GM18873 (cell line): Measurements from ENCODE around the gene SLC39A11.
"Not testable (repeated sequence)": the region's sequence is repeated elsewhere in the genome, so short reads cannot be mapped to it uniquely, and the experiment has no call there.

ENCODE experiments used
- ATAC-seq: cut with Tn5 transposase; IDR thresholded peaks from one replicate; pipeline ENCODE4 v1.9.1; 2021; ENCODE audit warnings: mild to moderate bottlenecking, moderate library complexity, moderate number of reproducible peaks; ENCODE audit not compliant: unreplicated experiment, low FRiP score

The SLC39A11 gene

GRCh38 chr17:73083432-73083831 is 9.1 kb downstream of the SLC39A11 start:
- no peak for ATAC-seq

DNA sequence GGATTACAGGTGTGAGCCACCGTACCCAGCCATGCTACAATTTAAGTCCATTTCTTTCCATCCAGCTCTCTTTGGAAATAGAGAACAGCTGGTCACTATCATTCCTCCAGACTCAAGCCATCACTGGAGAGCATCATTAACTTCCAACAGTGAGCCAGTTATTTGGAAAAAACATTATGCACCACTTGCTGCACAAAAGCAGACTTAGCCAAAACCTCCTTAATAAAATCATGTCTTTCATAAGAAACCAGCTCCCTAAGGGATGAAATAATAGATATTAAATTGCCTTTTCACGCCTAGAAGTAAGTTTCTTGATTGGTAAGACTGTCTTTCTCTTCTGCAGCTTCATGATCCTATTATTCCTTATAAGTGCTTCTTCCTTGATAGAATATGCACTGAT is 17.9 kb downstream of the SLC39A11 start:
- no peak for ATAC-seq

DNA sequence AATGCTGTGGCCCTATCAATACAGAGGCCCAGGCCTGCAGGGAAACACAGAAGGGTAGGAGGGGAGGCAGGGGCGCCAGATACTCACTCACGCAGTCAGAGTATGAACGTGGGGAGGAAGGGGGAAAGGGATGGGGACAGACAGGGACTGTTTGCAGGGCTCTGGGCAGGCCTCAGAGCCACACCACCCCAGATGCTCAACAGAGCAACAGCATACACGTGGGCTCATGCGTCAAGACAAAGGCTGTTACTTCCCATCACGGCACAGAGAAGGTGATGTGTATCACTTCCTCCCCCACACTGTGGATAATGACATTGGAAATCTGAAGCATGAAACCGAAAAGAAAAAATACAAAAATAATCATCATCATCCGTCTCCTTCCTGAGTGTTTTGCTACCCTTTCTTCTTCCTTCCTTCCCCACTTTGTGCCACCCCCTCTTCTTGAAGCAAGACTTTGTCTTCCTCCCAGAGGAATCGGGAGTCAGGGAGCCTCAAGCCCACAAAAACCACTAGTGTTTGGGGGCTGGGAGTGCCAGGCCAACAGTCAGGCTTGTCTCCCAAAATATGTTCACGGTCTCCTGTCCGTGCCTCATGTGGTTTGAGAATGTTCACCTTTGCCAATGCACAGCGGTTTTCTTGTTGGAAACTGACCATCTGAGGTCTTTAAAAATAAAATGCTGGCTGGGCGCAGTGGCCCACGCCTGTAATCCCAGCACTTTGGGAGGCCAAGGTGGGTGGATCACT is 20.1 kb downstream of the SLC39A11 start:
- ATAC-seq, result no peak

DNA sequence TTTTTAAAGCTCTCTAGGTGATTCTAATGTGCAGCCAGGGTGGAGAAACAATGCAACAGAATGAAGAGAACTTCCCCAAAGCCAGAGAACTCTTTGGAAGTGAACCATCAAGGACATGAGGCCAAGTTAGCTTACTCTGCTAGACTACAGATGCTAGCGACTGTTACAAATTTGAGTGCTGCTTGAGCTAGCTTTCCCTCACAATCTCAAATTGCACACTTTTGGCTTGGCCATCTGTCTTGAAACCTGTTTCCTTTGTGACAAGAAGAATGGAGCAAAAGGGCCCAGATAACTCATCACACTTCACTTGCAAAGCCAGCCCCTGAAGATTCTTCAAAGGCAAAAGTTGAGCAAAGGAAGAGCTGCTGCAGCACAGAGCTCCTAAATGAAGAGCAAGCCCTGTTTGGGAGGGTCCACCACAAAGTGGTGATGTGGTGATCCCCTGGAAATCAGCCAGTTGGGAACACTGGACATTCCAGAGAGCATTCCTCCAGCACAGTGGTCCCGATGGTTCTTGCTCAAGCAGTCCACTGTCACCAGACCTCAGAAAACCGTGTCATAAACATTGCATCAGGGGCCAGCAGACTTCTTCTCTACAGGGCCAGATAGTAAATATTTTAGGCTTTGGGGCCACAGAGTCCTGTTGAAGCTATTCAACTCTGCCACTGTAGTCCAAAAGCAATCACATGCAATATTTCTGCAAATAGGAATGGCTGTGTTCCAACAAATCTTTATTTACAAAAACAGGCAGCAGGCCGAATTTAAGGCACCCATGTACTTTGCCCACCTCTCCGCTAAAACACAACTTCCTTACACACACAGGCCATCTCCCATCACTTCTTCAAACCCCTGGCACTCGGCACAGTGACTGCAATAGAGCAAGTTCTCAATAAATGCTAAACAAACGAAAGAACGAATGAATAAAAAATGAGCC is 21.2 kb downstream of the SLC39A11 start:
- no peak for ATAC-seq

GRCh38 chr17:73069841-73070240 is 22.6 kb downstream of the SLC39A11 start:
- ATAC-seq, result no peak

- ATAC-seq, result no peak
Measured at GRCh38 chr17:73069164-73069770, 23.2 kb downstream of the SLC39A11 start.

- ATAC-seq, result no peak
Measured at GRCh38 chr17:73068322-73069153, 23.9 kb downstream of the SLC39A11 start.

GRCh38 chr17:73067699-73068098 is 24.8 kb downstream of the SLC39A11 start:
- not testable (repeated sequence) for ATAC-seq

DNA sequence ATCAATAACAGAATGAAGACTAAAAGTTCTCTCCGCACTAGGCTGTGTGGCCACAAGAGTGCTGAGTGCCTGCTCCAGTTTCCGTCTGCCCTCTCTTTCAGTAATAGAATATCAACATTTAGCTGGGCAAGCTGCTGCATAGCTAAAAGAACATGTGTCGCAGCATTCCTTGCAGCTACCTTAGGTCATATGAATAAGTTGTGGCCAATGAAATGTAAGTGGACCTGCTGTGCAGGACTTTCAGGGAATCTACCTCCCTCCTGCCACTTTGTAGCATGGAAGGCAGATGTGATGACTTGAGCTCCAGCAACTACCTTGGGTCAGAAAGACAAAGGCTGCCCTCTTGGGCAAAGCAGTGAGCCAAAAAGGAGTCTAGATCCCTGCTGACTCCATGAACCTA is 25.4 kb downstream of the SLC39A11 start:
- ATAC-seq, result no peak

GRCh38 chr17:73066148-73066884 is 26.2 kb downstream of the SLC39A11 start:
- ATAC-seq, result no peak

DNA sequence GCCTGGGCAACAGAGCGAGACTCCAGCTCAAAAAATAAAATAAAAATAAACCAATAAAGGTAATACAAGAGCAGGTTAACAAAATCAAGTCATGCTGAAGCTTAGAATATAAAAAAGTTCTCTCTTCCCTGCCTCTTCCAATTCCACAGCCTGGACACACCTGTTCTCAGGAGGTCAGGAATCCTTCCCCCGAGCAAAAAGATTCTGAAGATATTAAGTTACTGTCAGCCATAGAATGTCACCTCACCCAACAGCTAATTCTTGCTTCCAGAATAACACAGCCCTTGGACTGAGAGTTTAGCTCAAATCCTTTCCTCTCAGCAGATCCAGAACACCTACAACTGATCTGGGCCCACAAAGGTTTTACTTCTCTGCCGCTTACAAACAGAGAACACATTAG is 27.1 kb downstream of the SLC39A11 start:
- ATAC-seq, result no peak

GRCh38 chr17:73064084-73064938 is 28.2 kb downstream of the SLC39A11 start:
- no peak for ATAC-seq

GRCh38 chr17:73062726-73063125 is 29.8 kb downstream of the SLC39A11 start:
- ATAC-seq, result no peak

- ATAC-seq, result no peak
Measured at GRCh38 chr17:73061161-73061560, 31.3 kb downstream of the SLC39A11 start.

- no peak for ATAC-seq
Measured at GRCh38 chr17:73060721-73061120, 31.8 kb downstream of the SLC39A11 start.

- ATAC-seq, result not testable (repeated sequence)
Measured at GRCh38 chr17:73059713-73060112, 32.8 kb downstream of the SLC39A11 start.

DNA sequence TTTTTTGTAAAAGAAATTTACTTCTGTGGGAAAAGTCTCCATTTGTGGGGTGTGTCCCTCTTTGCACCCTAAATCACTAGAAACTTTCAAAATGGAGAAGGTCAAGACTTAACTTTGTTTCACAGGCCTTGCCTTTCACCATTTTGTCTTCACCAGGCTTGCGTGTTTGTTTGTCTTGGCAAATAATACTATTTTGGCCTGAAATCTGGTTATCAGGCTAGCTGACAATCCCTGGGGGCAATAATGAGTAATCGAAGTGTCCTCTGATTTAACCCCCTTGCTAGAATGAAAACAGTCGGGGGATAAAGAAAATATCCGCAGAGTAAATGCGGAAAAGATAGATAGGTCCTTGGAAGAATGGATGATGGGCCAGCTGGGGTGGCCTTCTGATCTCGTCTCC is 34.5 kb downstream of the SLC39A11 start:
- ATAC-seq, result no peak

DNA sequence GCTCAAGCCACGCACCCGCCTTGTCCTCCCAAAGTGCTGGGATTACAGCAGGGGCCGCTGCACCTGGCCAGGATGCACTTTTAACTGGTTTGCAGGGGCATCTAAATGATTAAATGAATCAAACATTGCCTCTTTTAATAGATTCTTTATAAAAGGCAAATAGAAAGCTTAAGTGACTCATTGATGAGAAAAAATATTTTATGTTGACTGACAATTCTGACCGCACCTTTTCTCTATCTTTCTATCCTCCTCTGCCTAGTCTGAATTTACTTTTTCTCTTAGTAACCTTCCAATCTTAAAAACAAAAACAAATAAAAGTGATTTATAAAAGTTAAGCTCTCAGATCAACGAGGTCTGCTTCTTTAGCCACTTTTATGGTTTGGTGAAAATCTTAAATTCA is 35.3 kb downstream of the SLC39A11 start:
- ATAC-seq, result no peak

GRCh38 chr17:73052923-73053322 is 39.6 kb downstream of the SLC39A11 start:
- ATAC-seq, result no peak
